Measurements from ENCODE around the gene GRN.

GRN gene

DNA sequence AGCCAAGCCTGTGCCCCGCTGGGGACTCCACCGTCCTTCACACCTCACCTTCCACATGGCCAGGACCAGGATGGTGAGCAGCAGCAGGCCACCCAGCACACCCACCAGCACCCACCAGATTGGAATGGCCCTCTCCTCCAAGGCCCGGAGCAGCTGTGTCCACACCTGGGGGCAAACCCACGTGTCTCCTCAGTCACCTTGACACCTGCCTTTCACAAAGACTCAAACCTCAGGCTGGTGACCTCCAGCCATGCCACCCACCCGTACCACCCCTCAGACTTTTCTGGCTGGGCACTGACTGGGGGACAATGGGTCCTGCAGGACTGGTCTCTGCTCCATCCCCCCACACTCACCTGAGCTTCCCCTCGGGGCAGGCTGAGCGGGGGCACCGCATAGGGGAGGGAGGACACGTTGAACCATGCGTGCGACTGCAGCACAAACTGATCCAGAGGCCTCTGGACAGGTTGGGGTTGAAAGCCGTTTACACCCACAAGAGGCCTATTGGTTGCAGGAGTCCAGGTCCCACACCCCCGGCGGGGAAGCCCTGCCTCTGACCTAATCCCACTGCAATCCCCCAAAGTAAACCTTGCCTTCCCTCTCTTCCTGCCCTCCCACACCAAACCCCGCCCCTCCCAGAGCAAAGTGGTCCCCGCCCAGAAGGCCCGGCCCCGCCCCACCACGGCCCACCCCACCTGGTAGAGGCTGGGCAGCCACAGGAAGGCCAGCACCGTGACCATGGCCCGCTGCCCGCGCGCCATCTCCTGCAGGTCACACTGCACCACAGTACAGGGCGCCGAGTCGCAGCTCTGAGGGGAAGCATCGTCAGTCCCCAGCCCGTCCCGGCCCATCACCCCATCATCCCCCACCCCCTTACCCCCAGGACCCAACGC lies 29.4 kb downstream of the GRN start:
- ChIA-PET CTCF (interaction anchor here (1.2 to 5.7 kb wide), 4 partner anchors 11 to 149 kb away, joined by 7 to 26 read pairs (median 7); partner anchors contain the start of gene FAM171A2), POLR2A (no interaction called here)
- DNase-seq (ENCODE audit: extremely low spot score) = peak; percentile 62
- TF ChIP-seq, protein P1, sequence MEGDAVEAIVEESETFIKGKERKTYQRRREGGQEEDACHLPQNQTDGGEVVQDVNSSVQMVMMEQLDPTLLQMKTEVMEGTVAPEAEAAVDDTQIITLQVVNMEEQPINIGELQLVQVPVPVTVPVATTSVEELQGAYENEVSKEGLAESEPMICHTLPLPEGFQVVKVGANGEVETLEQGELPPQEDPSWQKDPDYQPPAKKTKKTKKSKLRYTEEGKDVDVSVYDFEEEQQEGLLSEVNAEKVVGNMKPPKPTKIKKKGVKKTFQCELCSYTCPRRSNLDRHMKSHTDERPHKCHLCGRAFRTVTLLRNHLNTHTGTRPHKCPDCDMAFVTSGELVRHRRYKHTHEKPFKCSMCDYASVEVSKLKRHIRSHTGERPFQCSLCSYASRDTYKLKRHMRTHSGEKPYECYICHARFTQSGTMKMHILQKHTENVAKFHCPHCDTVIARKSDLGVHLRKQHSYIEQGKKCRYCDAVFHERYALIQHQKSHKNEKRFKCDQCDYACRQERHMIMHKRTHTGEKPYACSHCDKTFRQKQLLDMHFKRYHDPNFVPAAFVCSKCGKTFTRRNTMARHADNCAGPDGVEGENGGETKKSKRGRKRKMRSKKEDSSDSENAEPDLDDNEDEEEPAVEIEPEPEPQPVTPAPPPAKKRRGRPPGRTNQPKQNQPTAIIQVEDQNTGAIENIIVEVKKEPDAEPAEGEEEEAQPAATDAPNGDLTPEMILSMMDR (IDR thresholded peaks at IDR 0.05; ENCODE audit: control extremely low read depth, extremely low read depth, low read depth, missing control alignments) = no peak

DNA sequence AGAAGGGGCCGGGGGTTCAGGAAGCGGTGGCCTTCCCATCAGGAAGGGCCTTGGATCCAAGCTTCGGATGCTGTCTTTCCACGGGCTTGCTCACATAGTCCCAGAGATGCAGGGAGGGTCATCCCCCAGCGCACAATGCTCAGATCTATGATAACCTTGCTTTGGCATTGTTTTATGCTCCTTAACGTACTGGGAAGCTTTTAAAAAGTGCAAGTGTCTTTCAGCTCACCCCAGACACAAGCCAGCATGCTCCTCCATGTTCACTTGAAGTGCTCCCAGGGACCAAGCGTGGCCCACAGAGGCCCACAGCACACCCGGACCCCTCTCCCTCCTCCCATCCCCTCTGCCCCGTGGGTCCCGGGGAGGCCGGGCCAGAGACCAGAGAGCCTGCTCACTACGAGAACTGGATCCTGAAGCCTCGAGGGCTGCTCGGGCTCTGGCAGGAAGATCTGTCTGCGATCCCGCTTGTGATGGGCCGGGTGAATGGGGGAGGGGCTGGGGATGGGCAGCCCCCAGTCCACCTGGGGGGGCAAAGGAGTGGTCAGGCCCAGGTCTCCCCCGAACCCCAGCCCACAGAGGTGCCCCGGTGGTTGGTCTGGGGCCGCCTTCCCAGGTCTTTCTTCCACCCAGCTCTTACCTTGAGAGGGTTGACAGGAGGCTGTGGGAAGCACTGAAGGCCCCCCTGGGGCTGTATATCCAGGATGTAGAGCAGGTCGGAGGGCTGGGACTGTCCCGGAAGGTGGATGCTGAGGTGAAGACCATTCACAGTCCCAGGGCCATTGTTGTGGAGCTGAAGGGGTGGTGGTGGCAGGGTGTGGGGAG lies 30.3 kb downstream of the GRN start:
- ChIA-PET CTCF (interaction anchor here (0.8 to 5.7 kb wide), 10 partner anchors 9 to 165 kb away, joined by 3 to 26 read pairs (median 6); partner anchors contain the start of gene FAM171A2), POLR2A (no interaction called here)
- no peak for DNase-seq (ENCODE audit: extremely low spot score)
- TF ChIP-seq, protein P1 (IDR thresholded peaks at IDR 0.05; ENCODE audit: control extremely low read depth, extremely low read depth, low read depth, missing control alignments) = no peak

DNA sequence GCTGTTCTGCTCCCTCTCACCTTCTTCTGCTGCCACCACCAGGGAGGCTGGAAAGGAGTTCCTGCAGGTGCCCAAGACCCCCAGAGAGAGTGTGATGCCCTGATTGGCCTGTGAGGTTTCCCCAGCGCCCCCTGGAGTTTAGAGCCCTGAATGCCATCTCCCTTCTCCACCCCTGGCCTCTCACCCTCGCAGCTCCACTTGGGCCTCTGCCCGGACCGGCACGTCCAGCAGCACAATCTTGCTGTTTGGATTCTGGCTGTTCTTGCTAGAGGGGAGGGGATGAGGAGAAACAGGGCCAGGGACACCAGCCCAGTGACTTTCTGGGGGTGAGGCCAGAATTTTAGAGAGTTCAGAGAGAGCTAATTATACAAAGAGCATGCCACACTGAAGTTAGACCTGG lies 31.0 kb downstream of the GRN start:
- CTCF ChIA-PET = interaction anchor here (0.9 to 5.7 kb wide), 8 partner anchors 9 to 166 kb away, joined by 3 to 26 read pairs (median 6); partner anchors contain the start of gene FAM171A2
- TF ChIP-seq, protein P1 (IDR thresholded peaks at IDR 0.05; ENCODE audit: control extremely low read depth, extremely low read depth, low read depth, missing control alignments) = peak; percentile 37
- POLR2A ChIA-PET = no interaction called here
- DNase-seq (ENCODE audit: extremely low spot score) = peak; percentile 73

DNA sequence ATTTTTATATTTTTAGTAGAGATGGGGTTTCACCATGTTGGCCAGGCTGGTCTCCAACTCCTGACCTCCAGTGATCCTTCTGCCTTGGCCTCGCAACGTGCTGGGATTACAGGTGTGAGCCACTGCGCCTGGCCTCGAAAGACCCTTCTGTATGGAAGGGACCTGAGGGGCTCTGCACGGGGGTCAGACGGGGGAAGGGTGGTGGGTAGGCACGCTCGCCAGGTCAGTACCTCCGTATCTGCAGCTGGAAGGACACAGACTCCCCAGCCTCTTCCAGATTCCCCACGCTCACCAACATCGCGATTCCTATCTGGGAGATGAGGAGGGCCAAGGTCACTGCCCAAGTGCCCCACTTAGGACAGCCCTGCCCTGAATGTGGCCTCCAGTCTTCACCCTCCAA lies 31.7 kb downstream of the GRN start:
- CTCF ChIA-PET = interaction anchor here (0.9 to 5.7 kb wide), 7 partner anchors 9 to 166 kb away, joined by 3 to 26 read pairs (median 7); partner anchors contain the start of gene FAM171A2
- POLR2A ChIA-PET = no interaction called here
- TF ChIP-seq, protein P1 (IDR thresholded peaks at IDR 0.05; ENCODE audit: control extremely low read depth, extremely low read depth, low read depth, missing control alignments) = no peak
- DNase-seq (ENCODE audit: extremely low spot score) = no peak

DNA sequence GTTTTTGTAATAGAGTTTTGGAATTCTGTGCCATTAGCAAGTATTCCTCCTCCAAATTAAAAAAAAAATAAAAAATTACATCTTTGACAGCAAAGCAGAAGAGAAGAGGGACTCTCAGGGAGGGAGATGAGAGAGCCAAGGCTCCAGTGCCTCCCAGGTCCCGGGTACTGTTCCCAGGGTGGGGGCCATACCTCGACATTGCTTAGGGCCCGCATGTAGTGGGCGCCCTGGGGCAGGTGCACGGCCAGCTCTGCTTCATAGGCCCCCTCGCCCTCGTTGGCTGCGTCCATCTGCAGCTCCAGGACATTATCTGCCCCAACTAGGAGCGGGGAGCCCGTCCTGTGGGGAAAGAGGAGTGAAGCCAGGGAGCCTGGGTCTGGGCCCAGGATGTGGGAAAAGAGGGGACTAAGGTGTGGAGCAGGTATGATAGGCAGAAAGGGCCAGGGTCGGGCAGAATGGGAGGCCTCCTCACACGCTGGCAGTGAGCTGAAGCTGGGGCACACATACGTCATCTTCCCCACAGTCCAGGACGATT lies 33.1 kb downstream of the GRN start:
- DNase-seq (ENCODE audit: extremely low spot score) = no peak
- TF ChIP-seq, protein P1 (IDR thresholded peaks at IDR 0.05; ENCODE audit: control extremely low read depth, extremely low read depth, low read depth, missing control alignments) = no peak
- CTCF ChIA-PET = interaction anchor here (1.0 to 1.5 kb wide), 2 partner anchors 16 to 28 kb away, joined by 3 to 4 read pairs; no protein-coding TSS in a partner anchor
- POLR2A ChIA-PET = interaction anchor here (0.6 kb wide), 1 partner anchor 399 kb away, joined by 3 read pairs; no protein-coding TSS in a partner anchor

DNA sequence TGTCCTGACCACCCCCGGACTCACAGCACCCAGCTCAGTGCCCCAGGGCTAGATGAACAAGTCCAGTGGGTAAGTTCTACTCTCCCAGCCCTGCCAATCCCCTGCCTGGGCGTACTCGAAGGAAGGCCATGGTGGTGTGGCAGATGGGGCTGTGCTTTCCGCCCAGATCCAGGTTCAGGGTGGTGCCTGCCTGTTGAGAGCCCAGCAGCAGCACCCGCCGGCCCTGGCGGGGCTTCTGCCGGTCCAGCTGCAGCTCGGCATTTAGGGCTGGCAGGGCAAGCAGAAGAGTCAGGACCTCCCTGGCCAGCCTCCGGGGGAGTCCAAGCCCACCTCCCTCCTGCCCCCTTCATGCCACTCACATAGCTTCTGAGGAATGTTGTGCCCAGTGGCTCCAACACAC lies 34.8 kb downstream of the GRN start:
- TF ChIP-seq, protein P1 (IDR thresholded peaks at IDR 0.05; ENCODE audit: control extremely low read depth, extremely low read depth, low read depth, missing control alignments) = no peak
- DNase-seq (ENCODE audit: extremely low spot score) = no peak
- CTCF ChIA-PET = interaction anchor here (1.1 kb wide), 1 partner anchor 35 kb away, joined by 3 read pairs; the partner anchor contains the start of gene GRN
- POLR2A ChIA-PET = no interaction called here
